HG03575 (cell line): Measurements from ENCODE around the gene FOXE3.

ENCODE experiments used
- ATAC-seq: cut with Tn5 transposase; IDR thresholded peaks from one replicate; pipeline ENCODE4 v1.9.1; 2021; ENCODE audit not compliant: unreplicated experiment, insufficient number of reproducible peaks, low FRiP score; ENCODE audit errors: extremely low read depth

The FOXE3 gene

DNA sequence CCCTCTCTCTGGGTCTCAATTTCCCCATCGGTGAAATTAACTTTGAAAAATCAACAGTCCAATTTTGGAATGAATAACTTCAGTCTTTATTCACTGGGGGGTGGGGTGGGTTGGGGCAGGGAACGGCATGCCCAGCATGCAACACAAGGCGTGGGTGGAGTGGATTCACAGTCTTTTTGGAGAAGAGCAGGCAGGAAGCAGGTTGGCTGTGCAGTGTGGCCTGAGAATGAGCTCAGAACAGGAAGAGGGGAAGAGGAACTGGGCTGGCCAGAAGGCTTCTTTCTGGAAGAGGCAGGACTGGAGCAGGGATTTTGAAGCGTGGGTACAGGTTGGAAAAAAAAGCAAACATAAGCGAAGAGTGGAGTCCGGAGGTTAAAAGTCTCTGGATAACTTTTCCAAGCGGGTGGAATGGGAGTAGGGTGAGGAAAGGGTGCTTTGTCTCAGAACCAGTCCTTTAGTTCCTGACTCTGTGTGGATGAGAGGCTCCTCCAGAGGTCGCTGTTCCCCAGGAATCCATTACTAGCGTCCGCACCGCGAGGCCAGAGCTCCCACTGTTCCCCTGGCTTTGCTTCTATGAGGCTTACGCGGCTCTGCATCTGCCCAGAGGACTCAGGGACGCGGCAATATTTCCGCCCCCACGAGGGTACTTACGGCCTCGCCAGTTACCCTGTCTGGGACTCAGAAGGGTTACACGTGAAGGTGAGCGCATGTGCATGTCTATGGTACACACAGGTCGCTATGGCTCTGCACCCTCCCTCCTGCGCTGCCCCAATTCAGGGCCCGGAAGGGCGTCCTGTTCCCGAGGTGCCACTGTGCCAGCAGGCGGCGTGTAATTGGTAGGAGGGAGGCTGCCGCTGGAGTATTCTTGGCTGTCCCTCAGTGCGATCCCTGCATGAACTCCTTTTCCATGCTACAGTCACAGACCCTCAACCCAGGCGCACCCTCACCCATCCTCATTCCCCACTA, 16.3 kb downstream of the FOXE3 start:
- no peak for ATAC-seq

- ATAC-seq: no peak
These were observed 16.9 kb downstream of the FOXE3 start for GRCh38 chr1:47433037-47433421.

DNA sequence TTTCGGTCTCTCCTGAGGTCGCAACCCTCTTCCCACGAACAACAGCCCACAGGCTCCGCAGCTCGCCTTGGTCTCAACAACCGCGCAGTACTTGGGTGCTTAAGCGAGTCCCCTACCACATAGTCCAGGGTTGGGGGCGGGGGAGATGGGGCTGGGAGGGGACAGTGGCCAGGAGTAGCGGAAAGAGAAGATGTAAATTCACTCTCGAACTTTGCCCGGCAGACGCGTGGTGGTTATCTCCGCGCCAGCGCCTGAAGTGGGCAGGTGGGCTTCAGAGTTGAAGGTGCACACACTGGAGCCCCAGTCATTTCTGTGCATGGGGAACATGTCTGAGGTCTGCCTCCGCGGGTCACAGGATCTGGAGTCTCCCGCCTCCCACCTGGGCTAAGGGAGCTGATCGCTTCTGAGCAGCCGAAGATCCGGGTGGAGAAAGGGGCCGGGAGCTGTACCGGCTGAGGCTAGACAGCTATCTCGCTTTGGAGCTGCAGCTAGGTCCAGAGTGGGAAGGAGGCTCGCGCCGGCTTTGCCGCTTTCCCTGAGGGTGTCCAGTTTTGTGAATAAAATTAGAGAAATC, 17.5 kb downstream of the FOXE3 start:
- ATAC-seq: no peak

DNA sequence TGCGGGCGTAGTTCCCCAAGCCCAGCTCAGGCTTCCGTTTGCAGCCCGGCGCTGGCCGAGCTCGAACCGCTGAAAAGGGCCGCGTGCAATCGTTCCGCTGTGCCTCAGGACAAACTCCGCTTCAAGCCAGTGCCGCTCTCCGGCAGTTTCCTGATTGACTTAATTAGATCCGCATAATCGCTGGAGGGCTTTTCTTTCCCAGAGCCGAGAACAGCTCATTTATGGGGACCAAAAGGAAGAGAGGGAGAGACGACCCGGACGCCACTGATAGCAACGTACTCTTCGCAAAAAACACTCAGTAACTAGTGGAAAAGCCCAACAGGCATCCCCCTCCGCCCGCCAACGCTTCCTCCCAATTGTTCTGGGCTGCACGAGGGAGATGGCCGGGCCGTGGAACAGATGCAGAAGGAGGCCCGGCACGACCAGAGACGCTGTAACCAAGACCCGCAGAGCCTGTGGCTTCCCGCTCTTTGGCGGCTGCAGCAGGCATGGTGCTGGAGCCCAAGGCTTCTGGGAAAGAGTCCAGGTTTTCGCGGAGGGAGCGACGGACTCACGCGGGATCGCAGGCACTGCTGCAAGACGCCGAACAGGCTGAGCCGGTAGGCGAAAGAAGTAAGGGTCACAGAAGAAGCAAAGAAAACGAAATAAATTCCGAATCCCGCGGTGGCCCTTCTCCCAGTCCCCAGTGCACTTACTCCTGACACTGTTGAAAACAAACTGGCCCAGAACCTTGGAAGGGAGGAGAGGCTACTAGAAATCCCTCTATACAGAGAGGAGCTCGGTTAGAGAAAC, 18.2 kb downstream of the FOXE3 start:
- no peak for ATAC-seq

- no peak for ATAC-seq
These were observed 19.6 kb downstream of the FOXE3 start for GRCh38 chr1:47435506-47436303.

- ATAC-seq: no peak
These were observed 20.4 kb downstream of the FOXE3 start for GRCh38 chr1:47436304-47436978.

GRCh38 chr1:47436979-47437446, 20.9 kb downstream of the FOXE3 start:
- ATAC-seq: no peak

DNA sequence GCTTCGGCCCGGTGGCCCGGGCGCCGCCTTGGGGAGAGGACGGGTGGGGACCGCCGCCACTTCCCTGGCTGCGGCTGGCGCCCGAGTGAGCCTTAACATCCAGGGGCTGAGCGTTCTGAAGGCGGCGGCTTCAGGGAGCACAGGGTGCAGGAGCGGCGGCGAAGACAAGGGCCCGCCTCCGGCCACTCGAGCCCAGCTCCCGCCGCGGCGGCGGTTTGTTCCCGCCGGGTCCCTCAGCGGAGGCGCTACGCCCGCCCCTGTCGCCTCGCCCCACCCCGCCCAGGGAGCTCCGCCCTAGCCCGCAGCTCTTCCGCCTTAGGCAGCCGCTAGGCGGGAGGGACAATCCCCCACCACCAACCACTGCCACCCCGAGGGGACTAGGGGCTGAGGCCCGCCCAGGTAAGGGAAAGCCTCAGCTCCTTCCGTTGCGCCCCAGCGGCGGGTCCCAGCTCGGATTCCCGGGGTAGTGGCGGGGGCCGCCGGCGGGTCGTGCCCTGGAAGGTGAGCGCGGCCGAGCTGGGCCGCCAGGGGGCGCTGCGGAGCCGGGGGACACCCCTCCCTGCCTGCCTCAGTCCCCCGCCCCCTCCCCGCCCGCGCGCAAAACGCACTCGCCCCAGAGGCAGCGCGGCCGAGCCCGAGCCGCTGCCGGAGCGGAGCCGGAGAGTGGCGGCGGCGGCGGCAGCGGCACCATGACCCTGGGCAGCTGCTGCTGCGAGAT, 21.5 kb downstream of the FOXE3 start, which contains the start of gene FOXD2:
Gene FOXD2 (plus strand): TSS at position 598 of the 718 bp plus-strand sequence. CDS start 92 bp downstream, at position 690.
- ATAC-seq: peak; percentile 65

- ATAC-seq: no peak
These were observed 22.3 kb downstream of the FOXE3 start for GRCh38 chr1:47438165-47439016.

GRCh38 chr1:47439017-47439818, 23.1 kb downstream of the FOXE3 start:
- ATAC-seq: no peak

DNA sequence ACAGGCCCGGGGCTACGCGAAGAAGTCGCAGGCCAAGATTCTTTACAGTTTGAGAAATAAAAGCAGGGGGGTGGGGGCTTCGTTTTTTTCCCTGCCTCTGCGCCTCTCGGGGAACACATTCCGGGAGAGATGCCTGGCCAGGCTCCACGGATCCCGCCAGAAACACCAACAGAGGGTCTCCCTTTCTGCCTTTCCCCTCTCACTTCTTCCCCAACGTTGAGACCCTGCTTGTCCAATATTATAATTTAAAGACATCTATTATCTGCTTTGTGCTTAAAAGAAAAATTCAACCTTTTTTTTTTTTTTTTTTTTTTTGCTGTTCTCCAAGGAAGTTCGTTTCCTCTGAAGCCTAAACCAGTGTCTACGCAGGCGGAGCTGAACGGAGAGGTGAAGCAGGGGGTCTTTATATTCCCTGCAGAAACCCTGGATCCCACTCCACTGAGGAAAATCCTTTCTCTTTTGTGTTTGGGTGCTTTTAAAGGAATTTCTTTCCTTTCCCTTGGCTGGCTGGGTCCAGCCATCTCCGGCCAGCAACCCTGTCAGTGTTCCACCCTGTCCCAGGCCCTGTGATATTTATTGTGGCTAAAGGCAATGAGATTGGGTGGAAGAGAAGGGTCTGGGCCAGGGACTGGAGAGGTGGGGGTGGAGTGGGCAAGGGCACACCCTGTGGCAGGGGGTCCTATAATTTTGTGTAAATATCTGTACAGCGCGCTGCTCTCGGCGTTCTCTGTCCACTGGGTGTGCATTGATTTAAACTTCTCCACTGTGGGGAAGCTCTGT, 23.9 kb downstream of the FOXE3 start:
- no peak for ATAC-seq

DNA sequence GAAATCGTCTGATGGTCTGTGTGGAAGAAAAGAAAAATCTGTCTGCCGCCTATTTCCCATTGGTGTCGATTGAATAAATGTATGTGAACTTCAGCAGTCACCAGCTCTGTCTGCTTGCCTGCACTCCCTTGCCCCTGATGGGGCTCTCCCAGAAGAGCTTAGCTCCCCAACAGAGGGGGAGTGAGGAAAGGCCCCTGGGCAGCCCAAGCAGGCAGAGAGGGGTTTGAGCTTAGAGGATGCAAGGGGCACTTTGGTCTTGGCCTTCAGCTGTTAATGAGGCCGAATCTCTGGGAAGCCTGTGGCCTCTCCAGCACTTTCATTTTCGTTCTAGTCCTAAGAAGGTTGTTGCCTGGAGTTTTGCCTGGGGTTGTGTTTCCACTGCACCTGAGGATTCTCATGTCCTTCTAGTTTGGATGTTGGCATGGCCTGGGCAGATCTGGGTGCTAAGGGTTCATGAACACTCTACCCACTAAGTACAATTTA, 24.6 kb downstream of the FOXE3 start:
- ATAC-seq: no peak

DNA sequence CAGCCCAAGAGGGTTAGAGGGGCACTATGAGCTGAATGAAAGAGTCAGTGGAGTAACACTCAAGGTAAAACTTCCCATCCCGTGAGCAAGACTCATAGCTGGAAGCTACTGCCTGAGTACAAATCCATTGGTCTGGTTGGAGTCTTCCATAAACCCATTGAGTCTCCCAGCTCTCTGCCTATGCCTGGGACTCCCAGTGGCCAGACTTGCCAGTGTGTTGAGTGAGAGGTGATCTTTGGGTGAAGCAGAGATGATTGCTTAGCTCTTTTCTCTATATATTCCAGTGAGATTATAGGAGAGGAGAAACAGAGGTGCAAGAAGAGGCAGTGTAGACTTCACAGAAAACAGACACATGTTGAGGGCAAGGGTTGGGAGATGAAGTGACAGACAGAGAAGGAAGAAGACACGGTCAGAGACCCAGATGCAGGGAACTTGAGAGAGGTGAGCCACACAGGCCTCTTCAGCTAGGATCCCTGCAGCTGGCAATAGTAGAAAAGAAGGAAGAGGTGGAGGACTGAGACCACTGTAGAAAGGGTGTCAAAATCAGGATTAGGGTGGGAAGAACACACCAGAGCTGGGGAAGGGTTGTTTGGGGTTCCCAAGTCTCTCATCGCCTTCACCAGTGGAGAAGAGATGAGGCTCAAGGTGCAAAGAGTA, 25.5 kb downstream of the FOXE3 start:
- no peak for ATAC-seq

GRCh38 chr1:47442202-47442601, 26.1 kb downstream of the FOXE3 start:
- no peak for ATAC-seq
